Measurements from ENCODE around the gene AMPD1. TPM values are rescaled to one million over a fixed set of nuclear protein-coding genes. Genes with fewer than 3 reads are reported as not detected.

Gene AMPD1
- total and polyA plus RNA-seq, 2 experiments from 2014 or later: 0.27 TPM; not detected in 1

DNA sequence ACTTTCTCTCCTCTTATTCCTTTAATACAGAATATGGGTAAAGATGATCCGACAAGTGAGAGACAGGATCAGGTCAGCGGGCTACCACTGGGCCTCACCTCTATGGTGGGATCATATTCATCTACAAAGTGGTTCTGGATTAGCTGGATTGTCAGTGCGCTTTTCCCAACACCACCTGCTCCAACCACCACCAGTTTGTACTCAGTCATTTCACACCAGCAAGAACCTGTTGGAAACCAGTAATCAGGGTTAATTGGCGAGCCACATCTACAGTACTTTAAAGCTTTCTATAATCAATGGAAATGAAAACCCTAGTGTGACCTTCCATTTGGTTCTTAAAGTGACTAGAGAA, 20.6 kb upstream of the AMPD1 start:
- Histone ChIP-seq H3K36me3 (ENCODE audit: insufficient read depth) (peaks cover 65% of the 10 kb centered on the region), H3K4me1 (ENCODE audit: insufficient read depth) (peaks cover 11% of the 10 kb centered on the region), H3K9me2 (ENCODE audit: insufficient read depth) (no peaks in the 10 kb centered on the region), H3K4me3 (peak overlapping the region; percentile 91), H3F3A (replicated peaks; ENCODE audit: low read depth) (peaks cover 11% of the 10 kb centered on the region; the same call in 1 of the 2 replicates), H2AFZ (peak overlapping the region; percentile 28; the same call in 1 of the 2 replicates), H3K4me2 (peak overlapping the region; percentile 87), H3K79me2 (replicated peaks; ENCODE audit: insufficient read depth) (peaks cover 35% of the 10 kb centered on the region), H3K27ac (ENCODE audit: low read depth) (peak overlapping the region; percentile 94), H4K20me1 (replicated peaks; ENCODE audit: insufficient read depth) (no peaks in the 10 kb centered on the region; the same call in 1 of the 2 replicates), H3K27me3 (ENCODE audit: insufficient read depth) (no peaks in the 10 kb centered on the region)
- Mint-ChIP-seq H3K9me3 (no peaks in the 10 kb centered on the region), H3K4me1 (peaks cover 5% of the 10 kb centered on the region), H3K27ac (peak overlapping the region; percentile 100), H3K27me3 (ENCODE audit: insufficient read depth, low read depth, poor library complexity) (peaks cover 12% of the 10 kb centered on the region), H3K36me3 (ENCODE audit: low read depth) (peaks cover 75% of the 10 kb centered on the region), H3K4me3 (peak overlapping the region; percentile 100)
- DNase-seq (ENCODE audit: low spot score) (no peak), ATAC-seq (peak; percentile 10; the same call in 2 of the 3 replicates)
- TF ChIP-seq JUNB (IDR thresholded peaks at IDR 0.05; ENCODE audit: unreplicated experiment) (no peak), POLR2AphosphoS5 (IDR thresholded peaks at IDR 0.05; ENCODE audit: low read depth) (no peak), REST (IDR thresholded peaks at IDR 0.05; ENCODE audit: unreplicated experiment) (no peak)

DNA sequence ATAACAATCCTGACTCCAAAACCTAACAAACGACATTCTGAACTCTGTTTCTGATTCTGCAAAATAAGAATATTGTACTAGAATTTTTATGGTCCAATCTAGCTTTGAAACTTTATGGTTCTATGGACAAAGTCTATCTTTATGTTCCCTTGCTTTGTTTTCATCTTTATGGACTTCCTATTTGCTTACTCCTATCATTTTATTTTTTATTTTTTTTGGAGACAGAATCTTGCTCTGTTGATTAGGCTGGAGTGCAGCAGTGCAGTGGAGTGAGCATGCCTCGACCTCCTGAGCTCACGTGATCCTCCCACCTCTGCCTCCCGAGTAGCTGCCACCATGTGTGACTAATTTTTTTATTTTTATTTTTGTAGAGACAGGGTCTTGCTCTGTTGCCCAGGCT, 17.6 kb upstream of the AMPD1 start:
- TF ChIP-seq EZH2 (IDR thresholded peaks at IDR 0.05; ENCODE audit: low read depth, unreplicated experiment) (no peak), ZNF114 (CRISPR knock-in tag; IDR thresholded peaks at IDR 0.05) (no peak), REST (IDR thresholded peaks at IDR 0.05; ENCODE audit: unreplicated experiment) (no peak), STAT1 (IDR thresholded peaks at IDR 0.05; ENCODE audit: unreplicated experiment) (no peak), EZH2phosphoT487 (IDR thresholded peaks at IDR 0.05; ENCODE audit: unreplicated experiment) (no peak), CTCF (conservative IDR thresholded peaks at IDR 0.05; ENCODE audit: low read depth in 2 of 2) (no peak), JUNB (IDR thresholded peaks at IDR 0.05; ENCODE audit: unreplicated experiment) (no peak), ZNF331 (CRISPR knock-in tag; IDR thresholded peaks at IDR 0.05; ENCODE audit: low read depth) (no peak), CREB1 (CRISPR knock-in tag; IDR thresholded peaks at IDR 0.05; ENCODE audit: low read depth) (no peak)
- TF ChIP-seq, protein P1, sequence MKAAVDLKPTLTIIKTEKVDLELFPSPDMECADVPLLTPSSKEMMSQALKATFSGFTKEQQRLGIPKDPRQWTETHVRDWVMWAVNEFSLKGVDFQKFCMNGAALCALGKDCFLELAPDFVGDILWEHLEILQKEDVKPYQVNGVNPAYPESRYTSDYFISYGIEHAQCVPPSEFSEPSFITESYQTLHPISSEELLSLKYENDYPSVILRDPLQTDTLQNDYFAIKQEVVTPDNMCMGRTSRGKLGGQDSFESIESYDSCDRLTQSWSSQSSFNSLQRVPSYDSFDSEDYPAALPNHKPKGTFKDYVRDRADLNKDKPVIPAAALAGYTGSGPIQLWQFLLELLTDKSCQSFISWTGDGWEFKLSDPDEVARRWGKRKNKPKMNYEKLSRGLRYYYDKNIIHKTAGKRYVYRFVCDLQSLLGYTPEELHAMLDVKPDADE (IDR thresholded peaks at IDR 0.05): no peak
- no peaks in the 10 kb centered on the region; the same call in none of the 2 replicates for H4K20me1 ChIP-seq (replicated peaks; ENCODE audit: insufficient read depth)
- H2AFZ ChIP-seq: no peak overlapping the region
- no peak overlapping the region for H3K27ac Mint-ChIP-seq
- DNase-seq (ENCODE audit: low spot score) (no peak), ATAC-seq (no peak)
- H3K27me3 Mint-ChIP-seq (ENCODE audit: insufficient read depth, low read depth, poor library complexity): peaks cover 13% of the 10 kb centered on the region
- H3K4me2 ChIP-seq: no peak overlapping the region
- H3K4me3 Mint-ChIP-seq: no peak overlapping the region
- H3K4me1 ChIP-seq (ENCODE audit: insufficient read depth): peaks cover 11% of the 10 kb centered on the region
- H3K79me2 ChIP-seq (replicated peaks; ENCODE audit: insufficient read depth): peaks cover 35% of the 10 kb centered on the region
- no peaks in the 10 kb centered on the region for H3K9me3 Mint-ChIP-seq
- peaks cover 5% of the 10 kb centered on the region for H3K4me1 Mint-ChIP-seq
- H3K27ac ChIP-seq (ENCODE audit: low read depth): no peak overlapping the region
- H3K9me2 ChIP-seq (ENCODE audit: insufficient read depth): no peaks in the 10 kb centered on the region
- no peak overlapping the region for H3K4me3 ChIP-seq
- H3K36me3 Mint-ChIP-seq (ENCODE audit: low read depth): peaks cover 63% of the 10 kb centered on the region
- H3F3A ChIP-seq (replicated peaks; ENCODE audit: low read depth): peaks cover under 1% of the 10 kb centered on the region; the same call in 1 of the 2 replicates
- no peaks in the 10 kb centered on the region for H3K27me3 ChIP-seq (ENCODE audit: insufficient read depth)
- H3K36me3 ChIP-seq (ENCODE audit: insufficient read depth): peaks cover 52% of the 10 kb centered on the region
